Fibroblast of gingiva (primary cell): Measurements from ENCODE around the gene SDK2.

Source experiments
- DNase-seq: peaks from one replicate; pipeline ENCODE4 v3.0.0-alpha.2; 2011; ENCODE audit warnings: low read depth

SDK2 gene

DNA sequence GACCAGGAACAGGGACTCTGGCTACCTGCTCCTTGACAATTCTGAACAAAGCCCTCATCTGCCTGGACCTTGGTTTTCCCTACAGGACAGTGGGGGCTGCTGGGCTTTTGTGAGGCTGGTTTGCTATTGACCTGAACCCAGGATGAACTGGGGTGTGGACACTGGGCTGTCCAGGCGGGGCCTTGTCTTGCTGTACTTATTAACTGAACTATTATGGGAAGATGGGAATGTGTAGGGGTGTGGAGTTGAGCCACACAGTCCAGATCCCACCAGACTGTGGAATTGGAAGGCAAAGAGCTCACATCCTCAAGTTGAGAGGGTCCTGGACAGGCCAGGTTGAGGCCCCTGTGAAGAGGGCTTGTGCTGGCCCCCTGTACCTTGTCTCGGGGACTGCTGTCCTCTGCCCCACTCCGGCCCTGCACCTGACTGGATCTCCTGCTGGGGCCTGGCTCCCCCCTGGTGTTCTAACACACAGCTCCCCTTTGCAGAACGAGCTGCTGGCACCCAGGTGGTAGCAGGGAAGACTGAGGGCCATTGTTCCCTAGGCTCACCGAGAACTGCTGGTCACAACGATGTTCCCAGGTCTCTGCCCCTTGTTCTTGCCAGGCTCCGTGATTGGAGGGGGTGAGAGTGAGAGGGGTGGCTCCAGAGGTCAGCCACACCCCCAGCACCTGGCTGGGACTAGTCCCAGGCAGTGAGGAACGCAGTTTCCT lies 280.6 kb downstream of the SDK2 start:
- no peak for DNase-seq

DNA sequence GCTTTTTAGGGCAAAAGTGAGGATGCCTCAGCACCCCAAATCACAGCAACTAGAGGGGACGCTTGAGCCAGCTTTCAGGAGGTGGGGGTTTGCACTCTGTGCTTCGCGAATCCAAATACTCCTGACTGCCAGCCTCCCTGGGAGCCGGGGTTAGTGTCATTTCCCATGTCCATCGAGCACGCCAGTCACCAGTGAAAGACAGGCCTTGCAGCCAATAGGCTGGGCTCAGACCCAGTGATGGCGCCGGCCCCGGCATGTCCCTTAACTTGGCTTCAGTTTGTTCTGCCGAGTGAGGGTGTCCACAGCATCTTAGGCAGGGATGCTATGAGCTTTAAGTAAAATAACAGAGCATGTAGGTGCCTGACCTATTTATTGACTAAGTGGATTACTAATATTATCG lies 281.5 kb downstream of the SDK2 start:
- no peak for DNase-seq

DNA sequence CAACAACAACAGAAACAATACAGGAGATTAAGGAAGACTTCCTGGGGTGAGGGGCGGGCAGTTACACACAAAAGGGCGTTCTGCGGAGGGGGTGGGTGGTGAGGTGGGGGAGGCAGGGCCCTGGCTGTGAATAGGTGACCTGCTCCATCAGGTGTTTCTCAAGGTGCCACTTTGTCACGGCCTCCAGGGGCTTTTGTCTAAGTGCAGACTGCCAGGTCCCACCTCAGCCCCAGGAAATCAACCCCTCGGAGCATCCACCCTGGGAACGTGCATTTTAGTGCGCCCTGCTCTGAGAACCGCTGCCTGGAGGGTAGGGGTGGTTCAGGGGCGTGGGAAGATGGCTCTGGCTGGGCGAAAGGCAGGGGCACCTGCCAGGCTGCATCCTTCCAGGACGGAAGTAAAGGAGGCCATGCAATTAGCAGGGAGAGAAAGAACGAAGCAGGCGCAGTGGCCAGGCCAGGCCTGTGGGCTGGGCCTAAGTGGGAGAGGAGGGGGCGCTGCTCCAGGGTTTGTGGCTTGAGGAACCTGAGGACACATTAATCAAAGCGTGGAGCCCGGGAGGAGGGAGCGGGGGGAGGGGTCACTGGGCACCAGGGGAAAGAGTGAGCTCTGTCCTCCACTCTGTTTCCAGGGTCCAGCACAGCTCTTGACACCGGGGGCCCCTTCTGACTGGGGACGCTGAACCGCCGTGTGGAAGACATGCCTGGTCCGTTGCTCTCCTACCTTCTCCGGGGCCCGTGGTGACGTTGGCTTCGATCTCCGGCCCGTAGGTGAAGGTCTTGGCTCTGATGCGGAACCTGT lies 283.1 kb downstream of the SDK2 start:
- no peak for DNase-seq

DNA sequence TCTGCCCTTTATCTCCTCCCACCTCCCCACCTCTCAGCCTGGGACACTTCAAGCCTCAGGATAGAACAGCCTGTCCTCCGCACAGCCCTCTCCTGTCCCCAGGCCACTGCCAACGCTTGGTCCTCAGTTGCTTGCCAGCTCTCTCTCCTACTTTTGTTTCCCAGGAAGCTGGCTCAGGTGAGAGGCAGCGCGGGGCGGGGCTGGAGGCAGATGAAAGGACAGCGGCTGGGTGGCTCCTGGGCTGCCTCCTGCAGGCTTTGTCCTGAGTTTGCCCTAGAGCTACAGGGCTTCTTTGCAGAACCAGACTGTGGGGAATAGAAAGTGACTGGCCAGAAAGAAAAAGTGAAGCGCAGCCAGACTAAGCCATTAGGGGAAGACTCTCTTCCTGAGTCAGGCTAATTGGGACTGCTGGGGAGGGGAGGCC lies 284.2 kb downstream of the SDK2 start:
- no peak for DNase-seq

DNA sequence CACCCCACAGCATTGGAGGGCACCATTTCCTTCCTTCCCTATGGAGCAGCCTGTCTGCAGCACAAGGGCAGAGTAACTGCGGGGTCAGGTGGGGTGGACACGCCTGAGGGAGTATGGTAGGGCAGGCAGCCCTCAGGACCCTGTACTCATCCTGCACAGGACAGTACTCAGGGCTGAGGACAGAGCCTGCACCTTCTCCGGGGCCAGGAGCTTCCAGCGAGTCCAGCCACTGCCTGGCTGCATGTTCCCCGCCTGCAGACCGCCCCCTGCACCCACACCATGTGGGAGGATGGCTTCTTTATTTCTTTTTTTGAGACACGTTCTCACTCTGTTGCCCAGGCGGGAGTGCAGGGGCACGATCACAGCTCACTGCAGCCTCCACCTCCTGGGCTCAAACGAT lies 284.9 kb downstream of the SDK2 start:
- no peak for DNase-seq

DNA sequence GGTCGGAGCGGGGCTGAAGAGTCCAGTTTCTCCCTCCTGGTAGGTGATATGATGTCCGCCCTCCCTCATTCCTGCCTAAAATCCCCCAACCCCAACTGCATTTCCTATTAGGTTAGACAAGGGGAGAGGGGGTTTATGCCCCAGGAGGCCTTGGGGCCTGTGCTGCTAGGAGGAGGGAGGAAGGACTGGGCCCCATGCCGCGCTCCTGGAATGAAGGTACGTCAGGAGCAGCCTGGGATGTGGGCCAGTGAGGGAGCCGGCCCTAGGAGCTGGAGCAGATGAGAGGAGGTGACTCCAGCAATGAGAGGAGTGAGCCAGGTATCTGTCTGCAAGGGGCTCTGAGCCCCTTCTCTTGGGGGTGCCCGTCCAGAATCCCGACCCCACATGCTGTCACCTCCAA lies 285.6 kb downstream of the SDK2 start:
- DNase-seq = no peak

DNA sequence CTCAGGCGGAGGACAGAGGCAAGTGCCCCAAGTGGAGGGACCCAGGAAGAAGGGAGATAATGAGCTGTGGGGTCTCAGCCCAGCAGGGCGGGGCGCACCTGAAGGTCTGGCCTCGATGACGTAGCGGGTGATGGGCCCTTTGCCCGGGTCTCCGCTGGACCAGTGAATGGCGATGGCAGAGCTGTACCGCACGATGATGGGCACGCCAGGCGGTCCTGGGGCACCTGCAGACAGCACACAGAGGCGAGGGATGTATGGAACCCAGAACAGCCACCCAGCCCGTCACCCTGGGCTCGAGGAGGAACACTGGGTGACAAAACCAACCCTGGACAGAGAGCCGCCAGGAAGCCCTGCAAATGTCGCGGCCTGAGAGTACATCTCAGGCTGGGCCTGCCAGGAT lies 286.3 kb downstream of the SDK2 start:
- DNase-seq = no peak

DNA sequence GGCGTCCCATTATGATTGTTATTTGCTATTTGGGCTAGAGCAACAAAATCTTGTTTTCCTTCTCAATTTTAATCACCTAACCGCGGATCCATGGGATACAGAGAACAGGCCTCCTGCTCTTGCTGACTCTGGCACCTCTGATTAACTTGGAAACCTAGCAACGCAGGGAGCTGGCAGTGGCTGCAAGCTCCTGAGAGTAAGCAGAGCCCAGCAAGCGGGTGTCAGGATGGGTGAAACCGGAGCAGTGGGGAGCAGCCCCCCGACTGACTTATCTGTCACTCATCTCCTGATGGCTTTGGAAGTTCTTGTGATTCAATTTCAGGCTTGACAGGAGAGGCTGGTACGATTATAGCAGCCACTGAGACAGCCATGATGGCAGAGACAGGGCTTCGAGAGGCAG lies 286.9 kb downstream of the SDK2 start:
- no peak for DNase-seq

DNA sequence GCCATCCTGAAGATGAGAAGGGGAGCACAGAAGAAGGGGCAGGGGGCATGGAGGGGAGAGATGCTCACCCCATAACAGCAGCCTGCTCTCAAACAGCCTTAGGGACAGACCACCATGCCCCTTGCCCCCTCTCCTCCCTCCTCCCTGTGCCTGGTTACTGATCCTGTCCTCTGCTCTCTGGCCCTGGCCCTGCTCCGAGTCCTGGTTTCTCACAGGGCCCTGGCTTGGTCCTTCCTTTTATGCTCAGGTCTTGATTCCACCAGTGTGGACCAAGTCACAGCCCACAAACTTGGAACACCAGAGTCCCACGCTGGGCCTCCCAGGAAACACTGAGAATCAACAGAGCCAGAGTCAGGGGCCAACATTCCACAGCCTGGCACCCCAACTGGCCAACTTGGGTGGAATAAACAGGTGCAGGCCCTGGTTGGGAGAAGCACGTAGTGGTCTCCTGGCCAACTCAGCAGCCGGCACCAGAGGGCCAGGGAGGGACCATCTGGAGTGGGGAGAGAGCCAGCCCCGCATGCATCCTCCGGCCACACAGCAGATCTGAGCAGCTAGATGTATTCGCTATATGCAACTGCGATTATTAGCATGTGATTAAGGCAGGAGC lies 287.6 kb downstream of the SDK2 start:
- DNase-seq = no peak

DNA sequence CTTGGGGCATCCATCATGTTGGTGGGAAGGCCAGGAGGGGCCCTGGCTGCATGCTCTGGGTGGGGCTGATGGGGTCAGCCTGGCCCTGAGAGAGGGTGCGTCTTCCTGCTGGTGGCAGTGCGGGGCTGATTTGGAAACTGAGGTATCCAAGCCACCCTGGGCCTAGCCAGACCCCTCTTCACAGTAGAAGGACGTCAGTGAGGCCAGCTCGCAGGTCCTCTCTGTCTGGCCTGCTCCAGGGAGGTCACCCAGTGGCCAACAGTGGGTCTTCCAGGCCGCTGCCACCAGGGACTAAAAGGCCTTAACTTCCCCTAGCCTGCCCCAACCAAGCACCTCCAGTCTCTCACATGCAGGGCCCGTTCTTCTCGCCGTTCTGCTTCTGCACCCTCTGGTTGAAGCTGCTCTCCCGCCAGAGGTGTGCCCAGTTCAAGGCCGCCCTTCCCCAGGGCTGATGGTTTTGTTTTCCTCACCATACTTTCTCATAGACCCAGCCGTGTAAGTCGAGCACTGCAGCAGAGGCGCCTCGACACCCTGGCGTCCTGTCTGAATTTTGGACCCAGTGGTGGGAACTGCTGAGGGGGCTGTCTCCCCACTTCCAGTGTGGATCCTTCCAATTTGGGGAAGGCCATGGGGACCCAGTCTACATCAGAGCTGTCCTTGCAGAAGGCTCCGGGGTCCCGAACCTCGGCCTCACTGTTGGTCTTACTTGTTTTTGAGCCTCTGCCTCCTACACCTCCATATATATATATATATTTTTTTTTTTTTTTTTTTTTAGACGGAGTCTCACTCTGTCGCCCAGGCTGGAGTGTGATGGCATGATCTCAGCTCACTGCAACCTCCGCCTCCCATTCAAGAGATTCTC lies 289.6 kb downstream of the SDK2 start:
- no peak for DNase-seq

DNA sequence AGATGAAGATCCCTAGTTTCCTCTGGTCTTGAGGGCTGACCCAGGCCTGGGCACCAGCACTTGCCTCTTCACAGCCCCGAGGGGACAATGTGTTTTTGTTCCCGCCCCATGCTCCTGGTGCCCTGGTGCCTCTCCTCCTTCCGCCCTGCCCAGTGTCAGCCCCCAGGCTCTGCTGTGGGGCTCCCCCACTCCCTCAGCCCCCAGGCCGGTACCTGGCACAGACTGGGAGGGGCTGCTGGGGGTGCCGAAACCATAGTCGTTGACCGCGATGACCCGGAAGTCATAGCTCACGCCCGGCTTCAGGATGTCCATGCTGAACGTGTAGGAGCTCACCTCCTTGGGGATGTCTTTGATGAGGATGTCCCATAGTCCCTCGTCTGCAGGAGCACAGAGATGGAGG lies 292.0 kb downstream of the SDK2 start:
- no peak for DNase-seq

DNA sequence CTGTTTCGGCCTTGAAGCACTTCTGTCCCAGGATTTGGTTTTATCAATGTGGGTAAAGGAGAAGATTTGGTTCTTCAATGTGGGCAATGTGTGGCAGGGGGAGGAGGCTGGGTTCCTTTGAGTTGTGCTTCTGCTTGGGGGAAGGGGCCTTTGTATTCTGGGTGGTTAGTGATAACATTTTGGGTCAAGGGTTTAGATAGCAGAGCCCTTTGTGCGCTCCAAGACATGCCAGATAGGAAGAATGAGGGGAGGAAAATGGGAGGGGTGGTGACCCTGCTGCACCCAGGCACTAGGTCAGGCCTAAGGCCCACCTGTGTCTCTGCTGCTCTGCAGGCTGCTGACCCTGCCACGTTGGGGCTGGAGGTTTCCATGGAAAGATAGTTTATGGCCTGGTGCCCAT lies 292.5 kb downstream of the SDK2 start:
- DNase-seq = no peak

DNA sequence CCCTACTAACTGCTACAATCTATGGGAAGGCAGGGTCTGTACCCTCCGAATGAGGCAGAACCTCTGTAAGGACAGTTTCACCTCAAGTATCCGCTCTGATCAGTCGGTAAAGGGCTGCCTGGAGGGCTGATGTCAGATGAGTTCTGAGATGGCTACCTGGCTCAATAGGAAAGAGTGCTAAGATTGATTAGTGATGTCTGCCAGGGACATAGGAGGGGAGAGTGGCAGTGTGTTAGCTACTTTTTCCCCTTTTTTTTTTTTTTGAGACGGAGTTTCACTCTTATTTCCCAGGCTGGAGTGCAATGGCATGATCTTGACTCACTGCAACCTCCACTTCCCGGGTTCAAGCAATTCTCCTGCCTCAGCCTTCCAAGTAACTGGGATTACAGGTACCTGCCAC lies 293.4 kb downstream of the SDK2 start:
- DNase-seq = no peak

DNA sequence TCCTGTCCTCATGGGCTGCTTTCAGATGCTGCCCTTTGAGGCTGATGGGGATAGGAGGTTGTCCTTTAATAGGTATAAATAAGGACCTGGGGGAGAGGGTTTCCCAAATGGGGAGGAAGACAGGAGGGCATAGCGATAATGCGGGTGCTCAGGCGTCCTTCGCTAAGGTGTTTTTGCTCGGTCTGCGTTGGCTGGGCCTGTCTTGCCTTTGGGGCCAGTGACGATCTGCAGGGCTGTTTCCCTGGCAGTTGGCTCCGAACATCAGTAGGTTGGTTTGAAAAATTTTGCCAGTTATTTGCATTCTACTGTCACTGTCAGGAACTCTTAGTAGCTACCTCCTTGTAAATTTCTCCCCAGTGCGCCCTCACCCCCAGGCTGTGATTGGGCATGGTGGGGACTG lies 294.6 kb downstream of the SDK2 start:
- DNase-seq = no peak

DNA sequence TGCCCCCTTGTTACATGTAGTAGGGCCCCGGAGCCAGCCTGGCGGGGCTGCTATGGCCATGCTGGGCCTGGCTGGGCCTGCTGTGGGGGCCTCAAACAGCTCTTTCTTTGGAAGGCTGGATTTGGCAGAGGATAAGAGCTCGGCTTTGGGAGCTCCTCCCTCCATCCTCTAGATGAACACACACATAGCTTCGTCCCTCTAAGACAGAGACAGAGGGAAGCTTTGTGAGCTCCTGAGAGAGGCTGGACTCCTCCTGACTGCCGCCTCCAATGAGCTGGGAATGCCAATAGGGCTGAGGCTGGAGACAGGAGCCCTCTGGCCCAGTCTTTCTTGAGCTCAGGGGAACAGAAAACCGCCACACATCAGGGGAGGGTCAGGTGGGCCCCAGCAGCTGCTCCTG lies 295.1 kb downstream of the SDK2 start:
- no peak for DNase-seq

DNA sequence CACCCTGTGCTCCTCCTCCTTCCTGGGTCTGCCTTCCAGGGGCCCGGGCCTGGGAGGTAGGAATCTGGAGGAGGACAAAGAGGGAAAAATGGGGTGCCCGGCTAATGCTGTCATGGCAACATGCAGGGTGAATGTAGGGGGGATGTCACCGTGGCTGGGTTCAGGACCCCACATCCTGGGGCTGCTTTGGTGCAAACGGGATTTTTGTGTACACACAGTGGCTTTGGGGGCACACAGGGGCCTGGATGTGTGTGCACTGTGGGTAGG lies 295.5 kb downstream of the SDK2 start:
- DNase-seq = no peak

DNA sequence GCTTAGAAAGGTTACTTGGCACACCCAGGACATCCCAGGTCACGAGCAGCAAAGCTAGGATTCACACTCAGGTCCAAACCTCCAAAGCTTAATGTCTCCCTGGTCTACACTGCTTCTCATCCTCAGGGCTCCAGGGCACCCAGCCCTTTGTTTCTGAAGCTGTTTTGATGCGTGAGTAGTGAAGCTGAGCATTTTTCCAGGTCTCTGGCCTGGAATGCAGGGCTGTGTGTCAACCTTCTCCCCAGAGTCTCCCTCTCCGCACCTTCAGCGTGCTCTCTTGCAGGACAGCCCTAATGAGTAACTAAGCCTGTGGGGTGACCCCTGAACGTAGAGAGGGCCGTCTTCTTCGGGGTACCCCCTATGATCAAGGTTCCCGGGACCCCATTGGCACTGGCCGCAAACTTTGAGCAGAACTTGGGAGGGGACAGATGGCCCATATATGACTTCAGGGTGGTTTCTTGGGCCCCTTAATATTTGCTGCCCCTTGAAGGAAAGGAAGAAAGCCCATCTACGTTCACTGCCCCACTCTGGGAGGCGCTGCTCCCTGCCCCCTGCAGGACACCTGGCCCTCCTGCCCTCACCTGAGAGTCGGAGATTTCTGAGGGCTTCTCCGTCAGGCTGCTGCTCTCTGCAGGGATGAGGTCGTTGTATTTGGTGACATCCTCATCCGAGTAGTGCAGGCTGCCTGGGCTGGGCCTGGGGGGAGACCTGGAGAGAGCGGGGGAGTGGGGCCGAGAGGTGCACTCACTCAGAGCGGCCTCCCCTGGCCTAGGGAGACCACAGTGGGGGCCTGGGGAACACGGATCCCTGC lies 296.0 kb downstream of the SDK2 start:
- DNase-seq = no peak

DNA sequence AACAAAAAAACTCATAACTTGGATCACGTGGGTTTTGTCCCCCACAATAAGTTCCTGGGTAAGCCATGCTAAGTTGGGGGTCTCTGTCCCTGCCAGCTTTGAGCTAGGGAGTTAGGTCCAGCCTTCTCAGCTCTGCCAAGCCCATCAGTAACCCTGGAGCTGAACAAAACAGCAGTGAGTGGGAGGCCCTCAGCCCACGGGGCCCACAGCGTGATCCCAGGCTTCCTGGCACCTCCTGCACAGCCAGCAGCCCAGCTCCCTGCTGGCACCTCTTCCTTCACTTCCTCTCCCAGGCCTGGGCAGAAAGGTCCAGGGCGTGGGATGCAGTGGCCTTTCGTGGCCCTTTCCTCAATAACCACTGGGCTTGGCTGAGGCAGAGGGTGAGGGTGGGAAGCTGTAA lies 296.9 kb downstream of the SDK2 start:
- no peak for DNase-seq

DNA sequence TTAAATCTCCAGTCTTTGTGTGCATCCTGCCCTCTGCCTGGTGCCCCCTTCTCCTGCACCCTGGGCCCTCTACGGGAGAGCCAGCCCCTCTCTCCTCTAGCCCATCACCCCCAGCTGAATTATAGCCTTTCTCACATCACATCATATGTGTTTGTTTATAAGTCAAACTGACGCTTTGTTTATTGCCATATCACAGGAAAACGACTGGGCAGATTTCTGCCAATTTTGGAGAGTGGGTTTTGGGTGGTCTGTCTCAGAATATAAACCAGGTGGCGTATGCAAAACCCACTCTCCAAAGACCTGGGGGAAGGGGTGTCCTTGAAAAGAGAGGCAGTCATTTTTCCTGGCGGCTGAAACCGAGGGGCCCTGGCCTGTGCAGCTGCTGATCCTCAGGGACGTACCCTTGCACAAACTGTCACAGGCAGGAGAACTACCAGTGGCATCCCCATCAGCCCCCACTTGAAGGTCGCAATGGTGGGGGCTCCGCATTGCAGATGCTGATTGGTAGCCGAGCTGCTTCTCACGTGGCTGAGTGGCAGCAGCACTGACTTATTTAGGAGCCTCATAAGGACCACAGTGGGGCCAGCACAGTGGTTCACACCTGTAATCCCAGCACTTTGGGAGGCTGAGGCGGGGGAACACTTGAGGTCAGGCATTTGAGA lies 297.6 kb downstream of the SDK2 start:
- no peak for DNase-seq

DNA sequence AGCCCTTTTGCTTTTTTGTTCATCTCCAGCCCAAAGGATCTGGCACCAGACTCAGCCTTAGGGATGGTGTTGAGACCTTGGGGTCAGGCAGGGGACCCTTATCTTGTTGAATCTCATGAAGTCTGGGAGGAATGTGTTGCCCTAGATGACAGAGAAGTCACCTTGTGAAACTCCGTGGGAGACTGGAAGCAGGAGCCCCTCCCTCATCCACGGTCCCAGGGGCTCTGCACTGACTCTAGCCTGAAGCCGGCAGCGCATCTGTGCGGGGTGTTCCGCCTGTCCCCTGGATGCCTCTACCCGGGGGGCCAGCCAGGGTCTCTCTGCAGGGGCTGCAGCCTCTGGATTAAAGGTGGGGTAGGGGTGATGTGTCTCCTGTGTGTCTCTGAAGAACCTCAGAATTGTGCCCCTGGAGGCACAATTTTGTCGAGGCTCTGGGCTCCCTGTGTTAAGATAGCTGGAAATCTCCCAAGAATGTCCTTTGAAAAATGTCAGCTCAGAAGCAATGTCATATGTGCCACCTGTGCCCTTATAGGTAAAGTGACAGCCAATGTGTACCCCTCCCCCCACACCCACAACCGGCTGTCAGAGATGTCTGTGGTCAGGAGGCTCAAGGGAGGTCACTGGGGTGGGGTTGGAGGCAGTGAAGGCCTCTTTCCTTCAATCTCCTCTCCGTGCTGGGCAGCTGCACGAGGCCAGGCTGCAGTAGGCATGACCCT lies 300.3 kb downstream of the SDK2 start:
- DNase-seq = no peak
